ENCODE results near the gene DOCK2. TPM values are rescaled to one million over a fixed set of nuclear protein-coding genes. Genes with fewer than 3 reads are reported as not detected.

DOCK2 gene
- total RNA-seq, 1 experiment from 2014 or later: 1.4 TPM

GRCh38 chr5:169710675-169711074 is 73.6 kb downstream of the DOCK2 start:
- no peak for TF ChIP-seq REST (IDR thresholded peaks at IDR 0.05; ENCODE audit: insufficient read depth in 1 of 2, low read depth in 2 of 2, low read length in 1 of 2)
- TF ChIP-seq, protein P1, sequence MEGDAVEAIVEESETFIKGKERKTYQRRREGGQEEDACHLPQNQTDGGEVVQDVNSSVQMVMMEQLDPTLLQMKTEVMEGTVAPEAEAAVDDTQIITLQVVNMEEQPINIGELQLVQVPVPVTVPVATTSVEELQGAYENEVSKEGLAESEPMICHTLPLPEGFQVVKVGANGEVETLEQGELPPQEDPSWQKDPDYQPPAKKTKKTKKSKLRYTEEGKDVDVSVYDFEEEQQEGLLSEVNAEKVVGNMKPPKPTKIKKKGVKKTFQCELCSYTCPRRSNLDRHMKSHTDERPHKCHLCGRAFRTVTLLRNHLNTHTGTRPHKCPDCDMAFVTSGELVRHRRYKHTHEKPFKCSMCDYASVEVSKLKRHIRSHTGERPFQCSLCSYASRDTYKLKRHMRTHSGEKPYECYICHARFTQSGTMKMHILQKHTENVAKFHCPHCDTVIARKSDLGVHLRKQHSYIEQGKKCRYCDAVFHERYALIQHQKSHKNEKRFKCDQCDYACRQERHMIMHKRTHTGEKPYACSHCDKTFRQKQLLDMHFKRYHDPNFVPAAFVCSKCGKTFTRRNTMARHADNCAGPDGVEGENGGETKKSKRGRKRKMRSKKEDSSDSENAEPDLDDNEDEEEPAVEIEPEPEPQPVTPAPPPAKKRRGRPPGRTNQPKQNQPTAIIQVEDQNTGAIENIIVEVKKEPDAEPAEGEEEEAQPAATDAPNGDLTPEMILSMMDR (IDR thresholded peaks at IDR 0.05): no peak
- TF ChIP-seq TCF7L2 (IDR thresholded peaks at IDR 0.05; ENCODE audit: low read depth, low read length): no peak
- no peak for TF ChIP-seq SIN3A (IDR thresholded peaks at IDR 0.05; ENCODE audit: borderline replicate concordance, insufficient read depth, low read depth, low read length)
- no peak for TF ChIP-seq POLR2AphosphoS5 (IDR thresholded peaks at IDR 0.05; ENCODE audit: low read depth, low read length)
- no peak for DNase-seq (ENCODE audit: low read depth, low spot score)
- in situ Hi-C loops (cut with HindIII; ENCODE audit: low pct_unique_long_range_greater_than_20kb, low sequenced_read_pairs) (no loop called here), intact Hi-C loops (cut with micrococcal nuclease; ENCODE audit: unreplicated experiment) (no loop called here)
- no peak overlapping the region for H3K4me3 ChIP-seq (ENCODE audit: low read depth in 2 of 2, low read length in 2 of 2)
- no peak for ATAC-seq
- no peaks in the 10 kb centered on the region for H3K4me1 ChIP-seq (ENCODE audit: control insufficient read depth, insufficient read depth, low read length)
- H3K27me3 ChIP-seq (ENCODE audit: control insufficient read depth, insufficient read depth, low read length): no peaks in the 10 kb centered on the region
- H3K36me3 ChIP-seq (ENCODE audit: control insufficient read depth, insufficient read depth, low read length): no peaks in the 10 kb centered on the region
- no peak overlapping the region for H3K27ac ChIP-seq (ENCODE audit: low read length)
- ChIA-PET CTCF (interaction anchor here (0.6 to 0.9 kb wide), 2 partner anchors 9 to 248 kb away, joined by 3 to 4 read pairs; no protein-coding TSS in a partner anchor), POLR2A (no interaction called here)
- BruUV-seq (replicated peaks): no TSS peak
- no peaks in the 10 kb centered on the region for H3K9me3 ChIP-seq (ENCODE audit: control insufficient read depth, insufficient read depth, low read depth, low read length)

DNA sequence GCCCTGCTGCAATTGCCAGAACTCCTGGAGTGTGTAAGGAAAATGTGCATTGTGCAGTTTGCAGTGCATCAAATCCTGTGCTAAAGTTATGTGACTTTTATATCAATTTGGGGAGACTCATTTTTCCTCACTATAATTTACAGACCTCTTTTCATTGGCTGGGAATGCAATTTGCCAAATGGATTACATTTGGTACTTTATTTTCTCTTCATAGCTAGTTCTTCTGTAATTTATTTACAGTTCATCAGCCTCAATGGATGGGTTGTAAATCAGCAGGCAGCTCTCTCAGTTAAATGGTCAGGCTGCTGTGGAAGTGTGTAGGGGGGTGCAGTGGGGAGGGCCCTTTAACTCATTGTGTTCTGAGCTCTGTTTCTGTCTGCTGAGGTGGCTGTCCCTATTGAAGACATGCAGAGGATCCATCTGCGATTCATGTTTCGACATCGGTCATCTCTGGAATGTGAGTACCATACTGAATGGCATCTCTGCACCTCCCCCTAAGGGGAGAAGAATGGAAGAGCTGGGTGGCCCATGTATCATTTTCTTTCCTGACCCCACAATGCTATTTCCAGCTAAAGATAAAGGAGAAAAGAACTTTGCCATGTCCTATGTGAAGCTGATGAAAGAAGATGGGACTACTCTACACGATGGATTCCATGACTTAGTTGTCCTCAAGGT is 74.6 kb downstream of the DOCK2 start:
- in situ Hi-C loops (cut with HindIII; ENCODE audit: low pct_unique_long_range_greater_than_20kb, low sequenced_read_pairs): no loop called here
- Histone ChIP-seq H3K27me3 (ENCODE audit: control insufficient read depth, insufficient read depth, low read length) (no peaks in the 10 kb centered on the region), H3K36me3 (ENCODE audit: control insufficient read depth, insufficient read depth, low read length) (no peaks in the 10 kb centered on the region), H3K4me1 (ENCODE audit: control insufficient read depth, insufficient read depth, low read length) (no peaks in the 10 kb centered on the region), H3K27ac (ENCODE audit: low read length) (no peak overlapping the region), H3K4me3 (ENCODE audit: low read depth in 2 of 2, low read length in 2 of 2) (no peak overlapping the region), H3K9me3 (ENCODE audit: control insufficient read depth, insufficient read depth, low read depth, low read length) (no peaks in the 10 kb centered on the region)
- intact Hi-C loops (cut with micrococcal nuclease; ENCODE audit: unreplicated experiment): no loop called here
- POLR2A ChIA-PET: no interaction called here
- no TSS peak for BruUV-seq (replicated peaks)
- ATAC-seq: no peak
- TF ChIP-seq, protein P1 (IDR thresholded peaks at IDR 0.05): no peak
- no peak for TF ChIP-seq REST (IDR thresholded peaks at IDR 0.05; ENCODE audit: insufficient read depth in 1 of 2, low read depth in 2 of 2, low read length in 1 of 2)
- TF ChIP-seq TCF7L2 (IDR thresholded peaks at IDR 0.05; ENCODE audit: low read depth, low read length): no peak
- no peak for TF ChIP-seq SIN3A (IDR thresholded peaks at IDR 0.05; ENCODE audit: borderline replicate concordance, insufficient read depth, low read depth, low read length)
- TF ChIP-seq POLR2AphosphoS5 (IDR thresholded peaks at IDR 0.05; ENCODE audit: low read depth, low read length): no peak
- CTCF ChIA-PET: interaction anchor here (0.9 kb wide), 1 partner anchor 10 kb away, joined by 4 read pairs; no protein-coding TSS in a partner anchor
- DNase-seq (ENCODE audit: low read depth, low spot score): no peak
